Transverse colon (tissue), 3 donors: ENCODE results near the gene ZC3H13.

Experiments used
- EP300 ChIP-seq: sonication (generic); formaldehyde crosslinking; IDR thresholded peaks from one replicate; pipeline ENCODE4 v1.6.1; 2017; ENCODE audit warnings: antibody characterized with exemption, low read depth
- TF ChIP-seq, protein P1 (sequence below), 5 experiments: fragments of 200-600 bp in 3 of 5; fragments of 450-650 bp in 2 of 5; sonication (generic) in 3 of 5; IDR thresholded peaks; 1 replicate in 2 of 5; 2 replicates in 3 of 5; pipeline ENCODE4 v1.5.1; 2016 to 2017; ENCODE audit warnings: antibody characterized with exemption in 5 of 5, inconsistent platforms in 3 of 5, mild to moderate bottlenecking in 2 of 5, moderate library complexity in 1 of 5

- TF ChIP-seq EP300, result no peak
- TF ChIP-seq, protein P1, sequence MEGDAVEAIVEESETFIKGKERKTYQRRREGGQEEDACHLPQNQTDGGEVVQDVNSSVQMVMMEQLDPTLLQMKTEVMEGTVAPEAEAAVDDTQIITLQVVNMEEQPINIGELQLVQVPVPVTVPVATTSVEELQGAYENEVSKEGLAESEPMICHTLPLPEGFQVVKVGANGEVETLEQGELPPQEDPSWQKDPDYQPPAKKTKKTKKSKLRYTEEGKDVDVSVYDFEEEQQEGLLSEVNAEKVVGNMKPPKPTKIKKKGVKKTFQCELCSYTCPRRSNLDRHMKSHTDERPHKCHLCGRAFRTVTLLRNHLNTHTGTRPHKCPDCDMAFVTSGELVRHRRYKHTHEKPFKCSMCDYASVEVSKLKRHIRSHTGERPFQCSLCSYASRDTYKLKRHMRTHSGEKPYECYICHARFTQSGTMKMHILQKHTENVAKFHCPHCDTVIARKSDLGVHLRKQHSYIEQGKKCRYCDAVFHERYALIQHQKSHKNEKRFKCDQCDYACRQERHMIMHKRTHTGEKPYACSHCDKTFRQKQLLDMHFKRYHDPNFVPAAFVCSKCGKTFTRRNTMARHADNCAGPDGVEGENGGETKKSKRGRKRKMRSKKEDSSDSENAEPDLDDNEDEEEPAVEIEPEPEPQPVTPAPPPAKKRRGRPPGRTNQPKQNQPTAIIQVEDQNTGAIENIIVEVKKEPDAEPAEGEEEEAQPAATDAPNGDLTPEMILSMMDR (IDR thresholded peaks at IDR 0.05), result no peak
These were observed 9.6 kb upstream of the ZC3H13 start for GRCh38 chr13:46062185-46062584.
